Measurements from ENCODE around the gene GTF3A.

The GTF3A gene

DNA sequence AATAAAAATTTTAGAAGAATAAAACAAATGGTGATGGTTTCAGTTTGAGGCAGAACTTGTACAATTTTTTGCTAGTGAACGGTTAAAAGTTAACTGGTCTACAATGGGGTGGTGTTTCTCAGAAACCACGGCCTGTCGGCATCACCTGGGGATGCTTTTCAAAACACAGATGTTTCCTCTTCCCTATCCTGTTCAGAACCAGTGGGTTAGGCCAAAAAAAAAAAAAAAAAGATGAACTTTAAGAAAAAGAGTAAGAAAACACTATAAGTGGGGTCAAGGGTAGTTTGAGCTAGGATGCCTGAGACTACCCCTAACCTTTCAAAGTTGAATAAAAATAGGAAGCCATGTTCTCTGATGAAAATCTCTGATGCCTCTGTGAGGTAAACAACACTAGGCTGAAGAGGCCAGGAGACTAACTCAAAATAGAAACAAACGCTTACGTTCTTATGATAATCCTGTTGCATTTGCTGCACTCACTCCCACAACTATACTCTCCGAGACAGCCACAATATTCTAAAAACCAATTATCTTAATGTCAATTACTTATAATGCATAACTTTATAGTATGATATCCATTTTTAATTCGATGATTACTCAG, 22.7 kb downstream of the GTF3A start:
- no peak for DNase-seq (ENCODE audit: low read depth in 1 of 2, low spot score in 1 of 2)

DNA sequence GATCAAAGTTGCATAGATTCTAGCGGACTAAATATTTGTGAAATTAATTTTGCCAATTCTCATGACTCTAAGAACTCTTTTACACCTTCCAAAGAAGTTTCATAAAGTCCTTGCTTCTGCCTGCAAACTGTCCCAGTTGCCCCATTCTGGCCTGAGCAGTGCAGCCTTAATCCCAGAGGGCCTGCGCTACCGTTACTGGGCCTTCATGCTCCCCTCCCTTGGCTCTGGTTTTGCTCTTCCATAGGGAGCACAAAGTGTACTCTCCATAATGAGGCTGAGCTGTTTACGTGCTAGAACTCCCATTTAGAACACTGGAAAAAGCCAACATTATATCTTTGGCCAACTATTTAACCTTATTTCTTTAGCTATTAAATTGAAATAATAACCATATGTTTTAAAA, 23.9 kb downstream of the GTF3A start:
- no peak for DNase-seq (ENCODE audit: low read depth in 1 of 2, low spot score in 1 of 2)

DNA sequence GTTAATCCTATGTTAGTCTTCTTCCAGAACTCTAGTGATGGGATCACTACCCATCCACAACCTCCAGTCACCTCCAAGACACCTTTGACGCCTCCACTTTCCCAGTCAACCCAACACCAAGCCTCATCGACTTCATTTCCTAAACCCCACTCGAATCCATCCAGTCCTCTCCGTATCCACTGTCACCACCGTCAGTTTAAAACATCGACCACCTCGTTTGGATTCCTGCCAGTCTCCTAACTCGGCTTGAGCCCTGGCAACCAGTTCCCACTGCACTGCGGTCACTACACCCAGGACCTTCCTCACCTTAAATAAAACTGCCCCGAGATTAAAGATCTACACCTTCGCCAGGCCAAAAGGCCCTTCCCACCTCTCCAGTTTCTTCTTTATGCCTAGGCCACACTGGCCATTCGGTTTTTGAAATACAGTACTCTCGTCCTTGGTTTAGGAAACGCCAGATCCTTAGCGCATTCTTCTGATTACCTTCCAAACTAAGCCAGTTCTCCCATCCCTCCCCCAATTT, 24.7 kb downstream of the GTF3A start:
- DNase-seq (ENCODE audit: low read depth in 1 of 2, low spot score in 1 of 2), result no peak

DNA sequence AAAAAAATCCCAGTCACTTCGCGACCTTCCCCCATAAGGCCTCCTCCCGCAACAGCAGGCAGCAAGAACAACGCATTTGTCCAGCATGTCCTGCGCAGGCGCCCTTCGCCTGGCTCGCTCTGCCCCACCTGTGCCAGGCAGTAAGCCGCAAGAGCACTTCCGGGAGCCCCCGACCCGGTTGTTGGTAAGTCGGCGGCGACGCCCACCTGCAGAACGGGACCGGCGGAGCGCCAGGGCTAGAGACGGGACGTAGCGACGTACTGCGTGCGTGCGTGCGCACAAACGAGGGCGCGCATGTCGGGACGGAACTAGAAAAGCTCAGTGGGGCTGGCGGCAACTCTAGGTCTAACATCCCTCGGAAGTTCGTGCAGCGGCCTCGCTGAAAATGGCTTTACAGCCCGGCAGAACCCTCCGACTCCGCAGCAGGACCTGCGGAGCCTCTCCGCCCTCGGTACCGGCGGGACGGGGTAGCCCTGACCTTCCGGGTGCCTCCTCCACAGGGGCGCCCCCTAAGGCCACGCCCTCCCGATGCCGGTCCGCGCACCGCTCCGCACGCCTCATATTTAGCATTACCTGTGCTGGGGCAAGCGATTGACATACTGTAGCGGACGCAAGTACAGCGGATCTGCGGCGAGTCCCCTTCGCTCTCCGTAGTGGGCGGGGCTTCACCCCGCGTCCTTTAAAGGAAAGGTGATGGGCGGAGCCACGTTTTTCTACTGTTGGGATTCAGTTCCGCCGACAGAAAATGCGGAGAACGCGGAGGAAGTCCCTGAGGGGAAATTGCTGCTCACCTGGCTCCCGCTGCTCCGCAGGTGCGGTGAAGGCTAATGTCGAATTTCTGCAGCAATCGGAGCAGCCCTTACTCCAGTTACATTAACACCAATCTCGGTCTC, 25.8 kb downstream of the GTF3A start, which contains the start of gene MTIF3:
MTIF3 (minus strand) TSS at position 629 of the 893 bp plus-strand sequence. CDS start 10,116 bp downstream, outside the sequence.
- peak; percentile 91 for DNase-seq (ENCODE audit: low read depth in 1 of 2, low spot score in 1 of 2)

DNA sequence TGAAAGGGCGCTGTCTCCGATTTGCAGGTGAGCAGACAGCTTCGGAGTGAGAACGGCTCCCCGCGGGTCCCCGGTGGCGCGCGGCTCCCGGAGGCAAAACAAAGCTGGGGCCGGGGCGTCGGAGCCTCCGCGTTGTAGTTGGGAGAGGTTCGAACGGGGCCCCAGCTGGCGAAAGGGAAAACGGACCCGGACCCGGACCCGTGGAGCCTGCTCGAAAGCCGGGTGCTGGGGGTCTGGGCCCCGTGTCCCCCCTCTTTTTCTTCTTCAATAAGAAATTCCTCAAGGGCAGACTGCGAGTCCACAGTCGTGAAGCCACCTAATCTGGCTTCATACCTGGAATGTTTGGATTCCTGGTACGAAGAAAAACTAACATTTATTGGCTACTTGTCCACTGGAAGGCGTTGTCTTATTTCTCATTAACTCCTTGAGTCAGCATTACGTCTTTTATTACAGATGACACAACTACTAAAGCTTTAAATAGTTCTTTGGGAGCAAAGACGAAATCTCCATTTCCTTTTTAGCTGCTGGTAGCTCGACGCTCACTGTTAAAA, 26.6 kb downstream of the GTF3A start:
- DNase-seq (ENCODE audit: low read depth in 1 of 2, low spot score in 1 of 2), result peak; percentile 18 to 22

DNA sequence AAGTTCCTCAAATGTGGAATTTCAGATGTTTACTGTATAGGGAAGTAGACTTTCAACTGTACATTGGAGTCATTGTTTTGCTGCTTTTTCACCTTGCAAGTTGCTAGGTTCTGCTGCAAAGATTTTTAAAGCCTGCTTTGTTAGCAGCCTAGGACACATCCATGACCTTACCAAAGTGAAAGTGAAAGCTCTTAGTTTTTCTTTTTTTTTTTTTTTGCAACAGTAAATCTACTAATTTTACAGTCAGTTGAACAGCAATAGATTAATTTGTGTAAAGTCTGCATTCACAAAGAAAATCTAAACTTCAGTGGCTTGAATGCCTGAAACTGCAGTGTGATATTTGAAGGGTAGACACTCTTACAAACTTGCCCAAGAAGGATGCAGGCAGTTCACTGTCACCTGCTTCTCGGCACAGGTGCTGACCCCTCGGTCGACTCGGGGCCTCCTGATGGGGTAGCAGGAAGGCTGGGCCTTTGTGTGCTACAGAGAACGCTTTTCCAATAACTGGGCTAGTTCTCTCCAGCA, 31.0 kb downstream of the GTF3A start:
- no peak for DNase-seq (ENCODE audit: low read depth in 1 of 2, low spot score in 1 of 2)

DNA sequence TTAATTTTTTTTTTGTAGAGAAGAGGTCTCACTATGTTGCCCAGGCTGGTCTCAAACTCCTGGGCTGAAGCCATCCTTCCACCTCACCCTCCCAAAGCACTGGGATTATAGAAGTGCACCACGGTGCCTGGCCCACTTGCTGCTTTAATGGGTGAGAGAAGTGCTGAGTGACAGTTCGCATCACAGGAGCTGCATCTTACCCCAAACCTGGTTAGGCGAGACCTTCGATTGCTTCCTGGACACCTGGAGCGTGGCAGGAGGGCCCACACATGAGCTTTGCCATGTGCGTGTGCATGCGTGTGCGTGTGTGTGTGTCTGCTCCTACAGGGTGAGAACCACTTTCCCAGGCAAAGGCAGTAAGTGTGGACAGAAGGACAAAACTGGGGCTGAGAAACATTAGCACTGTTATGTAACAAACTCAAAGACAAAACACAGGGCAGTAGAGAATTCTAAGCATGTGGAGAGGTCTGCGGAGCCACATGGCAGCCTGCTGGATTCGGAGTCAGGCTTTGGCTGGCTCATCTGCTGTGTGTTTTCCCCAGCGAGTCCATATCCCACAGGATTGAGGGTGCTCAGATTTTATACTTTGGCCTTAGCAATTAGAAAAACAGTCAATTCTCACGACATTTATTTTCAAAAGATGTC, 37.6 kb downstream of the GTF3A start:
- no peak for DNase-seq (ENCODE audit: low read depth in 1 of 2, low spot score in 1 of 2)

DNA sequence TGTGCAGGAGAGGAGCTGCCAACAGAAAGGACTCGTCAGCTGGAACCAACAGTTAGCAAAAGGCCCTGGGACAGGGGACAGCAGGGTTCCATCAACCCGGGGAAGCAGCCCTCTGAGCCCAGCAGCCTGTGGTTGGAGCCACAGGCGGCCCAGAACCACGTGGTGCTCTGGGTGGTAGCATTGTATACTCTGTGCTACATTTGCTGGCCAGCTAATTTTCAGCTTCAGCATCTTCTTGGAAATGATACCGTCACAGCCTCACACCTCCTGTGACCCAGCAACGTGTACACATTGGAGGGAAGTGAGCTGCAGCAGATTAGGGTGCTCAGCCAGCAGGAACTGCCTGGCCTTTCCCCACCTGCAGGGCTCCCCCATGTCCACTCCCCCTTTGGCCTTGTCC, 39.1 kb downstream of the GTF3A start:
- DNase-seq (ENCODE audit: low read depth in 1 of 2, low spot score in 1 of 2), result no peak

DNA sequence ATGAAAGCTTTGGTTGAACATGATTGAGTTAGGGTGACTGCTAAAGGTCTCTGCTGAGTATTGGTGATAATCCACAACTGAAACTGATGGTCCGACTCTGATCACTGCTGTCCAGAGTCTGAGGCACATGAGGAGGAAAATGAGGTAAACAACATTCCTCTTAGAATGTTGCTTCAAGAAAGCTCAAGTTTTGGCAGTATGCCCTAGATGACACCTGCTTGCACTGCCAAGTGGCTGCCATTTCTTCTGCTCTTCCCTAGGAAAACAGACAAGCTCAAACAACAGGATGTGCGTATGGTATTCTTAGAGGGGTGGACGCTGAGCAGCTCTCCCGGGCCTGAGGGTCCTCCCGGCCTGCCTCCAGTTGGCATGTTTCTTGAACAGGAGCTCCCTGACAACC, 41.2 kb downstream of the GTF3A start:
- DNase-seq (ENCODE audit: low read depth in 1 of 2, low spot score in 1 of 2), result no peak

DNA sequence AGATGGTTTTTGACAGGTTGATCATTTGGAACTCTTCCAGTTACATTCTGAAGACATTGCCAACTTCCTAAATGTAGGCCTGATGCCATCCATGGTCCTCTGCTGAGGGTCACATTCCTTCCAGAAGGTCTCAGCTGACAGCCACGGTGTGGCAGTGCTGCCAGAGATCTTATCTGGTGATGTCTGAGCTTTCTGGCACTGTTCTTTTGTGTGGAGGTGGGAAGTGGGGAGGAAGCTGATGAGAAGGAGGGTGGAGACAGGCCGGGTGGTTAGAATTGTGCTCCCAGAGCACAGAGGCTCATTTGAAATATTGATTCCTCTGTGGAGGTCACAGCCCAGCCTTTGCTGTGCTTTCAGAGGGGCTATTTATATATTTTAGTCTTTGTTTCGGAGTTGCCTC, 42.1 kb downstream of the GTF3A start:
- DNase-seq (ENCODE audit: low read depth in 1 of 2, low spot score in 1 of 2), result no peak

DNA sequence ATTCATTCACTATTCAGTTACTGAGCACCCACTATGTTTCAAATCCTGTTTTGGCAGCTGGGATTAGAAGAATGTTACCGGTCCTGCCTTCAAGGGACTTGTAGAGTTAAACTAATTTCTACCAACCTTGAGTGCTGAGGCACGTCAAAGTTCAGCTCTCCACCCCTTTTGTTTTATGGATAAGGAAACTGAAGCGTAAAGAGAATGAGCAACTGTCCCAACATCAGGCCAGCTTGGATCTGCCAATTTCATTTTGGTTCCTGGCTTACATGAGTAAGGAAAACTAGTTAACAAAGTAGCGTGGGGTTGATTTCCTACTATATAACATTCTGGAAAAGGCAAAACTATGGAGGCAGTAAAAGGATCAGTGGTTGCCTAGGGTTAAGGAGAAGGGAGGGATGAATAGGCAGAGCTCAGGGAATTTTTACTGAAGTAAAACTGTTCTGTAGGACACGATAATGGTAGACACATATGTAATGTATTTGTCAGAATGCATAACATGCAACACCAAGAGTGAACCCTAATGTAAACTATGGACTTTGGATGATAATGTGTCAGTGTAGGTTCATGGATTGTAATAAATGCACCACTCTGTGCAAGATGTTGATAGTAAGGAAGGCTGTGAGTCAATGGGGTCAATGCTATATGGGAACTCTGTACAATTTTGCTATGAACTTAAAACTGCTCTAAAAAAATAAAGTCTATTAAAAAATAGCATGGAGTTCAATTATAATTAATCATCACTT, 45.8 kb downstream of the GTF3A start:
- no peak for DNase-seq (ENCODE audit: low read depth in 1 of 2, low spot score in 1 of 2)

DNA sequence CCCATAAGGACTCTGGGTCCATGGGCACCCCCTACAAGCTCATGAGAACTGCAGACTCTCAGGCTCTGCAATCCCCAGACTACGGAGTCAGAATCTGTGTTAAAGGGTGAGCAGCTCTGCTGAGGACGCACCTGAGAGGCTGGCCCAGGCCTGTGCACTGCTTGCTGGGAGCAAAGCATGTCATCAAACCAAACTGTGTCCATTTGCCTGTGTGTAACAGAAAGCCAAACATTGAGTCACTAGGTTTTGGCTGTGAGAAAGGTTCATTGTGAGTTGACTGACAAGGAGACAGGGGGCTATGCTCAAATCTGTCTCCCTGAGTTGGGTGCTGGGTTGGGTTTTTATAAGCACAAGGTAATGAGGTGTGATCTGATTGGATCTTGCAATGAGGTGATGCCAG, 48.0 kb downstream of the GTF3A start:
- no peak for DNase-seq (ENCODE audit: low read depth in 1 of 2, low spot score in 1 of 2)

DNA sequence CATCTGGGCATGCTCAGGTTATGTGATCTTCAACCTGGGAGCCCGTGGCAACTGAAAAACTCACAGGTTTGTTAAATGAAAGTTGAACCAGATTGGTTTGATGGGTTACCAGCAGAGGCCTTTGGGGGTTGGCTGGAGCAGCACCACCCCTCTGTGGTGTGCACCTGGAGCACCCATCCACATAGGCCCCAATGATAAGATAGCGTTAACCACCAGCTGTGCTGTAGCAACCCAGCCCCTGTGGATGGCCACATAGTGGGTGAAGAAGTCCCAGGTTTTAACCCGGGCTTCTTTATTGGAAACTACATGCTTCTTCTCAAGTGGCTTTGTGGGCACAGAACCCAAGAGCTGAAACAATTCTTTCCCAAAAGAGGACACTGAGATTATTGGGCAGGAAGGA, 48.5 kb downstream of the GTF3A start:
- DNase-seq (ENCODE audit: low read depth in 1 of 2, low spot score in 1 of 2), result no peak

DNA sequence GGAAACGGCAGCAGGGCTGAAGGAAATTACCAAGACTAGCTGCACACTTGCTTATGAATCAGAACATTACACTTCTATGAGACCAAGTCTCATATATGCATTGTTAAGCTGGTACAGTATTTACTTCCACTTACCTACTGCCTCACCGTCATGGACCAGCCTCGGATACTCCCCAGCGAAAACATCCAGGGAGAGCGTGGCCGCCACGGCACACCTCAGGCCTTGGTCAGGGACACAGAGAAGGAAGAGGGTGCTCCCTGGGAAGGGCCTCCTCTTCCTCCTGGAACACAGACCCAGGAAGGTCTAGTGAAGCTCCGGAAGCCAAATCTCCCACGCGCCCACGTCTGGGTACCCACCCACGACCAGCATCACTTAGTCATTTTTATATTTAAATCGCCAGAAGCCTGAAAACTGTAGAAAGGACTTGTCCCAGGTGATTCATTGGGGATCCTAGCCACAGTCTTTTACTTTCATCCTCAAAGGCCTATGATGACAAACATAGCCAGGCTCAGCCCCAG, 50.4 kb downstream of the GTF3A start:
- no peak for DNase-seq (ENCODE audit: low read depth in 1 of 2, low spot score in 1 of 2)

DNA sequence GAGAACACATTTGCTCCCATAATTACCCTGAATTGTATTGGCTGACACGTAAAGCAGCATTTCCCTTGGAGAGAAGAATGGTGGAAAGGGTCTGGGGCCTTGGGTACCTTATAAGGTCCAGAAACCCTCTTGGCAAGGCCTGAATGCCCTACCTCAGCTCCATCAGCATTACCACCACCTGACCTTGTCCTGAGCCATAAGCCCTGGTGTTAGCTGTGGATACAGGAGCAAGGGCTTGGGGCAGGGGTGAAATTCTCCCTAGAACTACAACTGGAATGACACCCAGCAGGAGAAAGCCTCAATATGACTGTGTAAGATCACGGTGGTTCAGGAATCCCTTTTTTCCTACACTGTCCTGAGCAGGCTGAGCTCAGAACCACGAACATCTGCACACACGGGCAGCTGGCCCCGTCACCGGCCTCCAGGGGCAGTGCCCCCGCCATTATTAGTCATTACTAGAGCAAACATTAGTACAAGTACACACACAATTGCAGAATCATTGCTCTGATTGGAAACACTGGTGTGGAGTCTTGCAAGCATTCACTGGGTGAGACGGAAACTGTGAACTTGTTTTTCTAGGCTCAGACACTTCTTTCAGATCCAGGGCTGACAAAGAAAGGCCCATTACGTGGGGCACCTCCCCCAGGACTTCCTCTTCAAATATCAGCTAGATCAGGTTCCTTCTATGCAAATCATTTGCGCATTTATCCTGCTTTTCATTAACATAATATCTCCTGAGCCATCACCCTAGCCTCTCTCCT, 52.7 kb downstream of the GTF3A start:
- DNase-seq (ENCODE audit: low read depth in 1 of 2, low spot score in 1 of 2), result no peak

DNA sequence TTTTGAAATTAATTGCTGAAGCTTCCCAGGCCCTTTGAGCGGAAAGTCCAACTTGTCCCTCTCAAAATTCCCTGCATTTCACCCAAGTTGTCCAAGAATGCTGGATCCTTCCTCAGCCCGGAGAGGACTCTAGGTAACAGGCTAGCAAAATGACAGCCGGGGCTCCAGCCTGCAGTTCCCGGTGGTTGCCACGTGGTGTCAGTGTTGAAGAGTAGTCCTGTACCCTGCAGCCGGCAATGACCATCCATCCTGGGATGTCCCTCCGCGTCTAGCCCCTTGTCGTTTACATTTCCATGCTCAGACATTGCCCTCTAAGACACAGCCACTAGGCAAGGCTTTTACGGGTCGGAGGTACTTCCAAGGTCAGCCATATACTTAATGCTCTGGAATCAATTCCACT, 57.3 kb downstream of the GTF3A start:
- DNase-seq (ENCODE audit: low read depth in 1 of 2, low spot score in 1 of 2), result no peak

DNA sequence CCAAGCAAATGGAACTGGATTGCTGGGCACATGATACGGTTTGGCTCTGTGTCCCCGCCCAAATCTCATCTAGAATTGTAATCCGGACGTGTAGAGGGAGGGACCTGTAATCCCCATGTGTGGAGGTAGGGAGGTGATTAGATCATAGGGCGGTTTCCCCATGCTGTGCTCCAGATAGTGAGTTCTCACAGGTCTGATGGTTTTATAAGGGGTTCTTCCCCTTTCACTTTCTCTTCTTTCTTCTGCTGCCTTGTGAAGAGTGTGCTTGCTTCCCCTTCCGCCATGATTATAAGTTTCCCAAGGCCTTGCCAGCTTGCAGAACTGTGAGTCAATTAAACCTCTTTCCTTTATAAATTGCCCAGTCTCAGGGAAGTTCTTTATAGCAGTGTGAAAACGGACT, 58.6 kb downstream of the GTF3A start:
- DNase-seq (ENCODE audit: low read depth in 1 of 2, low spot score in 1 of 2), result no peak

DNA sequence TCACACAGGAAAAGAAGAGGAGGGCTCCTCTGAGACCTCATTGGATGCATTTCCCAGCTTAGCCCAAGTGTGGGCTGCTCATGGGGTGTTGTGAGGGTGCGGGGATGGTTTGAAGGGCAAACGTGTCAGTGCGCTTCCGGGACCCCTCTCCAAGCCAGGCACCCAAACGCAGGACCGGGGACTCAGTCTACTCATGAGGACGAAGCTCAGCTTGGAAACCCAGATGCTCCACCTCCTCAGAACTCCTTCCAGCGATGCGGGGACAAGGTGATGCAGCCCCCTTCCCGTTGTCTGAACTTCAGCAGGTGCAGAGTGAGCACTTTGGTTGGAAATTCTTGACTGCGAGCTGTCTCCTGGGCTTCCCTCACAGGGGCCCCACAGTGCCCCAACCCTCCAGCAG, 59.0 kb downstream of the GTF3A start:
- no peak for DNase-seq (ENCODE audit: low read depth in 1 of 2, low spot score in 1 of 2)
